HEK293 (cell line): ENCODE measurements around the gene SLIT1.

ENCODE experiments used
- HIC1 ChIP-seq: fragments of 450-650 bp; formaldehyde crosslinking; IDR thresholded peaks from 2 replicates; pipeline ENCODE4 v1.5.1; 2016; ENCODE audit warnings: missing biosample characterization, missing genetic modification characterization
- HOXA7 ChIP-seq: sonication (generic); formaldehyde crosslinking; IDR thresholded peaks from 2 replicates; pipeline ENCODE4 v1.8.1; 2022; ENCODE audit warnings: missing genetic modification reagents, borderline replicate concordance
- PBX3 ChIP-seq: sonication (generic); formaldehyde crosslinking; IDR thresholded peaks from 2 replicates; pipeline ENCODE4 v1.8.1; 2022; ENCODE audit warnings: mild to moderate bottlenecking, moderate library complexity, missing genetic modification reagents
- SP2 ChIP-seq: fragments of 450-650 bp; formaldehyde crosslinking; IDR thresholded peaks from 2 replicates; pipeline ENCODE4 v1.5.1; 2016; ENCODE audit warnings: missing biosample characterization, missing genetic modification characterization
- YY1 ChIP-seq: fragments of 450-650 bp; formaldehyde crosslinking; IDR thresholded peaks from 2 replicates; pipeline ENCODE4 v1.5.1; 2018; ENCODE audit warnings: missing biosample characterization, missing genetic modification characterization
- ZBTB10 ChIP-seq: fragments of 450-650 bp; formaldehyde crosslinking; IDR thresholded peaks from 2 replicates; pipeline ENCODE4 v1.5.1; 2016; ENCODE audit warnings: missing biosample characterization, missing genetic modification characterization
- ZNF132 ChIP-seq: fragments of 450-650 bp; formaldehyde crosslinking; IDR thresholded peaks from 2 replicates; pipeline ENCODE4 v1.5.1; 2017; ENCODE audit warnings: missing biosample characterization, missing genetic modification characterization, borderline replicate concordance
- ZNF239 ChIP-seq: fragments of 450-650 bp; formaldehyde crosslinking; IDR thresholded peaks from 2 replicates; pipeline ENCODE4 v1.5.1; 2016; ENCODE audit warnings: missing biosample characterization, missing genetic modification characterization
- ZNF24 ChIP-seq: fragments of 450-650 bp; formaldehyde crosslinking; IDR thresholded peaks from 2 replicates; pipeline ENCODE4 v1.5.1; 2016; ENCODE audit warnings: missing biosample characterization, missing genetic modification characterization
- ZNF280C ChIP-seq: fragments of 450-650 bp; formaldehyde crosslinking; IDR thresholded peaks from 2 replicates; pipeline ENCODE4 v1.5.1; 2016; ENCODE audit warnings: missing biosample characterization, missing genetic modification characterization
- ZNF449 ChIP-seq: fragments of 450-650 bp; formaldehyde crosslinking; IDR thresholded peaks from 2 replicates; pipeline ENCODE4 v1.5.1; 2017; ENCODE audit warnings: missing biosample characterization, mild to moderate bottlenecking, missing genetic modification characterization, moderate library complexity
- ZNF544 ChIP-seq: fragments of 450-650 bp; formaldehyde crosslinking; IDR thresholded peaks from 2 replicates; pipeline ENCODE4 v1.5.0; 2017; ENCODE audit warnings: missing biosample characterization, missing genetic modification characterization
- ZNF555 ChIP-seq: fragments of 450-650 bp; formaldehyde crosslinking; conservative IDR thresholded peaks from 2 replicates; pipeline ENCODE4 v1.5.1; 2017; ENCODE audit warnings: missing biosample characterization, mild to moderate bottlenecking, missing genetic modification characterization, inconsistent platforms
- ZNF571 ChIP-seq: fragments of 450-650 bp; formaldehyde crosslinking; IDR thresholded peaks from 2 replicates; pipeline ENCODE4 v1.5.0; 2017; ENCODE audit warnings: missing biosample characterization, missing genetic modification characterization
- ZNF596 ChIP-seq: fragments of 450-650 bp; IDR thresholded peaks from 2 replicates; pipeline ENCODE4 v1.5.0; 2018; ENCODE audit warnings: missing biosample characterization, mild to moderate bottlenecking, missing genetic modification characterization, moderate library complexity
- ZNF639 ChIP-seq: fragments of 450-650 bp; formaldehyde crosslinking; IDR thresholded peaks from 2 replicates; pipeline ENCODE4 v1.5.1; 2016; ENCODE audit warnings: missing biosample characterization, missing genetic modification characterization
- ZNF747 ChIP-seq: fragments of 450-650 bp; formaldehyde crosslinking; IDR thresholded peaks from 2 replicates; pipeline ENCODE4 v1.5.1; 2016; ENCODE audit warnings: missing biosample characterization, missing genetic modification characterization
- ZNF777 ChIP-seq: fragments of 450-650 bp; formaldehyde crosslinking; IDR thresholded peaks from 2 replicates; pipeline ENCODE4 v1.5.1; 2017; ENCODE audit warnings: missing biosample characterization, missing genetic modification characterization, borderline replicate concordance
- ZNF785 ChIP-seq: fragments of 450-650 bp; formaldehyde crosslinking; IDR thresholded peaks from 2 replicates; pipeline ENCODE4 v1.5.1; 2016; ENCODE audit warnings: missing biosample characterization, missing genetic modification characterization
- ZXDB ChIP-seq: fragments of 450-650 bp; formaldehyde crosslinking; IDR thresholded peaks from 2 replicates; pipeline ENCODE4 v1.5.1; 2016; ENCODE audit warnings: missing biosample characterization, missing genetic modification characterization

SLIT1 gene

GRCh38 chr10:97024168-97025073 lies 161.3 kb downstream of the SLIT1 start (continued):
- TF ChIP-seq ZNF571 (tag by site-specific recombination), result no peak
- no peak for TF ChIP-seq ZNF555 (tag by site-specific recombination)
- TF ChIP-seq HOXA7 (CRISPR knock-in tag), result no peak
- TF ChIP-seq ZNF747, result no peak
- TF ChIP-seq SP2, result no peak
- no peak for TF ChIP-seq PBX3
- no peak for TF ChIP-seq ZNF639
- TF ChIP-seq ZNF785 (tag by site-specific recombination), result no peak
- TF ChIP-seq ZNF777 (tag by site-specific recombination), result no peak
- TF ChIP-seq ZNF280C (tag by site-specific recombination), result no peak
- no peak for TF ChIP-seq ZNF132
- TF ChIP-seq ZNF239, result no peak
- TF ChIP-seq ZNF544, result no peak
- TF ChIP-seq ZXDB, result peak; percentile 68
- no peak for TF ChIP-seq ZNF596 (tag by site-specific recombination)
- no peak for TF ChIP-seq HIC1 (tag by site-specific recombination)
- TF ChIP-seq ZBTB10 (tag by site-specific recombination), result no peak
- no peak for TF ChIP-seq YY1 (tag by site-specific recombination)
- TF ChIP-seq ZNF449 (tag by site-specific recombination), result no peak
- TF ChIP-seq ZNF24, result no peak
